GM12801 (cell line): ENCODE results near the gene UBE2M.

Experiments used
- TF ChIP-seq, protein P1 (sequence below): IDR thresholded peaks from one replicate; pipeline ENCODE4 v1.5.1; 2011; ENCODE audit warnings: control low read depth; ENCODE audit not compliant: insufficient read length; ENCODE audit errors: extremely low read depth

Gene UBE2M

DNA sequence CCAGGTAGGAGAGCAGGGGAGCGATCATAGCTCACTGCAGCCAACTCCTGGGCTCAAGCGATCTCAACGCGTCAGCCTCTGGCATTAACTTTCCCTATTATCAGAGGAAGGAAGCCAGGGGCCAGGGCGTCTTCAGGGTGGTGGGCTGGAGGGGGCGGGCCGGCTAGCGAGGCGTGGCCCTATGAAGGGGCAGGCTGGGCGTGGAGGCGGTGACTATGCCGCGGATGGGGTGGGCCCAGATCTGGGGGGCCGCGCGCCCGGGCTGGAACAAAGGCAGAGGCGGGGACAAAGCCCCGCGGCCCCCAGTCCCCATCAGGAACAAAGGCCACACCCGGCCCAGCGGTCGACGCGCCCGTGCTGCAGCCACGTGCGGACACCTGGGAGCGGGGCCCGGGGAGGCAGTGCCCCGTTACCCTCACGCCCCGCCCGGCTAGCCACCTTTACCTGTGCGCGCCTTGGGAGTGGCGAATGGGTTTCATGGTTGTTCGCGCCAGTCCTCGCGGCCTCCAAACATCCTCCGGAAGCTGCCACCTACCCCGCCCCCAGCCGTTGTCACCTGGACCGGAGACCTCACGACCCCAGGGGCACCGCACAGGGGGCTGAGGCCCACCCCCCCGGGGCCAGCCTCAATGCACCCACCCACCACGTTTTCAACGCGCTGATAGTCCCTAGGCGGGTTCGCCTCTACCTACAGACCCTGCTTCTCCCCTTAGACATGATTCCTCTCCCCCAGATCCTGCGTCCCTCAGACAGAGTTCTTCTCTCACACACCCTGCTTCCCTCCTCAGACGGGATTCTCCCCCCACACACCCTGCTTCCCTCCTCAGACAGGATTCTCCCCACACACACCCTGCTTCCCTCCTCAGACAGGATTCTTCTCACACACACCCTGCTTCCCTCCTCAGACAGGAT is 19.9 kb downstream of the UBE2M start:
- TF ChIP-seq, protein P1, sequence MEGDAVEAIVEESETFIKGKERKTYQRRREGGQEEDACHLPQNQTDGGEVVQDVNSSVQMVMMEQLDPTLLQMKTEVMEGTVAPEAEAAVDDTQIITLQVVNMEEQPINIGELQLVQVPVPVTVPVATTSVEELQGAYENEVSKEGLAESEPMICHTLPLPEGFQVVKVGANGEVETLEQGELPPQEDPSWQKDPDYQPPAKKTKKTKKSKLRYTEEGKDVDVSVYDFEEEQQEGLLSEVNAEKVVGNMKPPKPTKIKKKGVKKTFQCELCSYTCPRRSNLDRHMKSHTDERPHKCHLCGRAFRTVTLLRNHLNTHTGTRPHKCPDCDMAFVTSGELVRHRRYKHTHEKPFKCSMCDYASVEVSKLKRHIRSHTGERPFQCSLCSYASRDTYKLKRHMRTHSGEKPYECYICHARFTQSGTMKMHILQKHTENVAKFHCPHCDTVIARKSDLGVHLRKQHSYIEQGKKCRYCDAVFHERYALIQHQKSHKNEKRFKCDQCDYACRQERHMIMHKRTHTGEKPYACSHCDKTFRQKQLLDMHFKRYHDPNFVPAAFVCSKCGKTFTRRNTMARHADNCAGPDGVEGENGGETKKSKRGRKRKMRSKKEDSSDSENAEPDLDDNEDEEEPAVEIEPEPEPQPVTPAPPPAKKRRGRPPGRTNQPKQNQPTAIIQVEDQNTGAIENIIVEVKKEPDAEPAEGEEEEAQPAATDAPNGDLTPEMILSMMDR = no peak

DNA sequence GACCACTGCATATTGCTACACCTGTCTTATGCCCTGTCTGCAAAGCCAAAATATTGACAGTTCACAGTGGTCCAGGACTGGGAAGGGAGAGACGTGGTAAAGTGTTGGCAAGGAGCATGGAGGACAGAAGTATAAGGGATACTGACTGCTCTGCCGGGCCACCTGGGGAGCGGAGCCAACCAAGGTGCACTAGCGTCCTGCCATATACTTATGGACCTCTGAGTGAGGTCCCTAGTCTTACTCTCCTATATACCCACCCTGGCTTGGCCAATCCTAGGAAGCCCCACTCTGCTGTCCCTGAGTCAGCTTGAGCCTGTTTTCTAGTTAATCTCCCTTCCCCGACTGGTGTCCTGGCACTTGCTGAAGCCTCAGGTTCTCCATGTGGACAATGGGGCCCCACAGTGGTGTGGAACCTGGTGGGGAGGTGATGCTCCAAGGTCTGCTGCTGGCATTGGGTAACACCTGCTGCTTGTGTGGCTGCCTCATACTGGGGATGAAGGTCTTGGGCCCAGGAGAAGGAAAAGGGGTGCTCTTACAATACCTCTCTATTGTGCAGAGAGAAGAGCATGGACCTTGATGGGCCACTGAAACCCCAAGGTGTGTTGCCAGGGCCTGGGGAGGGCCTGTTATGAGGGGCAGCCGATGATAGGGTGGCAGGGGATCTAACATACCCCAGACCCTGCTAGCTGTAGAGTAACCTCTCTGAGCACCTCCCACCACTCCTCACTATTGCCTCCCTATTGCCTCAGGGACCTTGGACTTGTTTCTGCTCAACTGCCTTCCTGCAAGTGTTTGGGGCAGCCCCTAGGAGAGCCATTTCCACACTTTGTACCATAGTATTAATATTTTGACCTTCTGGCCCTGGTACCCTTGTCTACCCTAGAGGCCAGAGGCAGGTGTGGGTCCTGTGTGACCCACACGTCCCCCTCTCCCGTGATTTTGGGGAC is 21.3 kb downstream of the UBE2M start:
- TF ChIP-seq, protein P1 = no peak

DNA sequence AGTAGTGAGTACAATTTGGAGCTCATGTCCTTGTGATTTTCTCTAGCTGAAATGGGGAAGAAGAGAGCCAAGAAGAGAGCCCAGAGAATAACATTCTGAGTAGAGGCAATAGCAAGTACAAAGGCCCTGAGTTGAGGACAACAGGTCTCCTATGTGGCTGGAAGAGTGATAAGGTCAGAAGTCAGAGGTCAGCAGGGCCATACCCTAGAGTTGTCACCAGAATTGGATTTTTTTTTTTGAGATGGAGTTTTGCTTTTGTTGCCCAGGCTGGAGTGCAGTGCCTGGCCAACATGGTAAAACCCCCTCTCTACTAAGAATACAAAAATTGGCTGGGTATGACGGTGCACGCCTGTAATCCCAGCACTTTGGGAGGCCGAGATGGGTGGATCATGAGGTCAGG is 22.6 kb downstream of the UBE2M start:
- TF ChIP-seq, protein P1 = no peak

DNA sequence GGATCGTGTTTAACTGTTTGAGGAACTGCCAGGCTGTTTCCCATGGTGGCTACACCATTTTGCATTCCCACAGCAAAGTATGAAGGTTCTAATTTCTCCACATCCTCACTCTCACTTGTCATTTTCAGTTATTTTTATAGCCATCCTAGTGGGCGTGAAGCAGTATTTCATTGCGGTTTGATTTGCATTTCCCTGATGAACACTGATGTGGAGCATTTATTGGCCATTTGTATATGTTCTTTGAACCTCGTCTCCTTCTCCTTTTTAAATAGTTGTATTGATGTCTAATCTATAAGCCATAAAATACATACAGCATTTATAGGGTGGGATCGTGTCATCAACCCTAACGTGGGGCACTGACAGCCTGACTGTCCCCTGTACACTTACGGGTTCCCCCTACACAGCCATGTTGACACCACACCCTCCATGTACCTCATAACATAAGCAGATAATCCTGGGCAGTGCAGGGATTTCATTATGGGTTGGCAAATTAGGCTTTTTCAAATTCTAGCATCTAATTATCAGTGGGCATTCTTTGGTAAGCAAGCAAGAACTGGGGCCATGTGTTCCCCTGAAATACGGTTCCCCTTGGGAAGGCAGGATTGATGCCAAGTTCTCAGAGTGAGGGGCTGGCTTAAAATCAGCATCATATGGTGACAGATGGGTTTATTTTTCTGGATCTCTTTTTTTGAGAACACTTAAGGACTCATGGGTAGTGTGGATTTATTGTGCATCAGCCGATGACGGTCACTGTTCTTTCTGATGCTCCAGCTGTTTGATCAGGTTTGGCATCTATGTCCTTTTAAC is 27.2 kb downstream of the UBE2M start:
- TF ChIP-seq, protein P1 = no peak

DNA sequence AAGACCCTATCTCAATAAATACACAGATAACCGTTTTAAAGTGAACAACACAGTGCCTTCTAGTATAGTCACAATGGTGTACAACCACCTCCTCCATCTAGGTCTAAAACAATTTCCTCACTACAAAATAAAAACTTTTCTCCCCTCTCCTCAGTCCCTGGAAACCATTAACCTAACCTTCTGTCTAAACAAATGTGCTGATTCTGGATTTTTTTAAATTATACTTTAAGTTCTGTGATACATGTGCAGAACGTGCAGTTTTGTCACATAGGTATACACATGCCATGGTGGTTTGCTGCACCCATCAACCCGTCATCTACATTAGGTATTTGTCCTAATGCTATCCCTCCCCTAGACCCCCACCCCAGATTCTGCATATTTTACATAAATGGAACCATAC is 29.0 kb downstream of the UBE2M start:
- TF ChIP-seq, protein P1 = no peak

DNA sequence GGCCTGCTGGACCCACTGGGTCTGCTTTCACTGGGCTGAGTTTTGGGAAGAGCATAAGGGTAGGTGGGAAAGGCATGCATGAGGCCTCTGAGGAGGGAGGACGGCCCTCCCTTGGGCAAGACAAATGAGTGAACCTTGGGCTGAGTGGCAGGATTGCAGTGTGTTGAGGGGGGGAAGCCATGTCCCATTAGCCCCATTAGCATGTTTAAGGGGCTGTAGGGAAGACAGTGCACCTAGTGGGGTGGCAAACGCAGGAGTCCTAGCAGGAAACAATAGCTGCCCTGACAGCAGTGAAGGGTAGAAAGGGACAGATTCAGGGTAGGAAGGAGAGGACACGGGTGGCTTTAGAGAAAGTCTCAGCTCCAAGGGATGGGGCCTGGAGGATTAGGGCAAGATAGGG is 35.7 kb downstream of the UBE2M start:
- TF ChIP-seq, protein P1 = no peak
